Epithelial cell of proximal tubule (primary cell): ENCODE results near the gene RAB15. TPM values are rescaled to one million over a fixed set of nuclear protein-coding genes. Genes with fewer than 3 reads are reported as not detected.

Source experiments
- DNase-seq: peaks from one replicate; pipeline ENCODE4 v3.0.0-alpha.2; 2011; ENCODE audit warnings: low read depth
- H3K4me3 ChIP-seq: 2 replicates; pipeline ENCODE4 v1.5.1; 2011; ENCODE audit warnings: low read depth, mild to moderate bottlenecking, low read length
- total RNA-seq: library from RNA; depleted of rRNA; stranded (reverse); fragments of >200 nt; gene quantifications from 2 replicates; pipeline ENCODE4 v1.2.3, GENCODE V29; 2015
- TF ChIP-seq, protein P1 (sequence below): conservative IDR thresholded peaks from 2 replicates; pipeline ENCODE4 v1.5.1; 2012; ENCODE audit warnings: low read depth, mild to moderate bottlenecking, low read length

RAB15 gene
- total RNA-seq, 1 donor from 2014 or later, result 21.2 TPM

DNA sequence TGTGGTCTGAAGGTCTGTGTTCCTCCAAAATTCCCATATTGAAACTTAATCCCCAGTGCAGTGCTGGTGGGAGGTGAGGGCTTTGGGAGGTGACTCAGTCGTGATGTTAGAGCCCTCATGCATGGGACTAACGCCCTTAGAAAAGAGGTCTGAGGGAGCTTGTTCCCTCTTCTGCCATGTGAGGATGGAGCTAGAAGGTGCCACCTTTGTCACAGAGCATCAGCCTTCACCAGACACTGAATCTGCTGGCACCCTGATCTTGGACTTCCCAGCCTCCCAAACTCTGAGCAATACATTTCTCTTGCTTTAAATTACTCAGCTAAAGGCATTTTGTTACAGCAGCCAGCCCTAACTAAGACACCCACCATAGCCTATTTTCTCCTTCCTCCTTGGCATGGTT, 13.9 kb downstream of the RAB15 start:
- no peak for DNase-seq
- H3K4me3 ChIP-seq, result no peak overlapping the region
- TF ChIP-seq, protein P1, sequence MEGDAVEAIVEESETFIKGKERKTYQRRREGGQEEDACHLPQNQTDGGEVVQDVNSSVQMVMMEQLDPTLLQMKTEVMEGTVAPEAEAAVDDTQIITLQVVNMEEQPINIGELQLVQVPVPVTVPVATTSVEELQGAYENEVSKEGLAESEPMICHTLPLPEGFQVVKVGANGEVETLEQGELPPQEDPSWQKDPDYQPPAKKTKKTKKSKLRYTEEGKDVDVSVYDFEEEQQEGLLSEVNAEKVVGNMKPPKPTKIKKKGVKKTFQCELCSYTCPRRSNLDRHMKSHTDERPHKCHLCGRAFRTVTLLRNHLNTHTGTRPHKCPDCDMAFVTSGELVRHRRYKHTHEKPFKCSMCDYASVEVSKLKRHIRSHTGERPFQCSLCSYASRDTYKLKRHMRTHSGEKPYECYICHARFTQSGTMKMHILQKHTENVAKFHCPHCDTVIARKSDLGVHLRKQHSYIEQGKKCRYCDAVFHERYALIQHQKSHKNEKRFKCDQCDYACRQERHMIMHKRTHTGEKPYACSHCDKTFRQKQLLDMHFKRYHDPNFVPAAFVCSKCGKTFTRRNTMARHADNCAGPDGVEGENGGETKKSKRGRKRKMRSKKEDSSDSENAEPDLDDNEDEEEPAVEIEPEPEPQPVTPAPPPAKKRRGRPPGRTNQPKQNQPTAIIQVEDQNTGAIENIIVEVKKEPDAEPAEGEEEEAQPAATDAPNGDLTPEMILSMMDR, result no peak

DNA sequence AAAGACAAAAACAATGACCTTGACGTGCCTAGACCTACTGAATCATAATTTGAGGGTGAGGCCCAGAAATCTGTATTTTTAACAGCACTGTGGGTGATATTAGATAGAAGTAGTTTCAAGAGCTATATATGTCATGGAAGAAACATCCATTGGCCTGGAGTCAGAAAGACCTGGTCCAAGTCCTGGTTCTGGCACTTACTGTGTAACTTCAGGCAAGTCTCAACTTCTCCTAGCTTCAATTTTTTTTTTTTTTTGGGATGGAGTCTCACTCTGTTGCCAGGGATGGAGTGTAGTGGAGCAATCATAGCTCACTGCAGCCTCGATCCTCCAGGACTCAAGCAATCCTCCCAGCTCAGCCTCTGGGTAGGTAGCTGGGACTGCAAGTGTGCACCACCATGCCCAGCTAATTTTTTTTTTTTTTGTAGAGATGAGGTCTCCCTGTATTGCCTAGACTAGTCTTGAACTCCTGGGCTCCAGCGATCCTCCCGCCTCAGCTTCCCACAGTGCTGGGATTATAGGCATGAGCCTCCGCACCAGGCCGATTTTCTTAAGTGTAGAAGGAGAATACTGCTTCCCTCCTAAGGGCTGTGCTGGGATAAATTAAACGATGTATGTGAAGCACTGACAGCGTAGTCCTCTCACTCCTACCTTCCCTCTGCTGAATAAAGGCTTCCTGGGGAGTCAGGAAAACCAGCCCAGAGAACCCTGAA, 15.3 kb downstream of the RAB15 start:
- TF ChIP-seq, protein P1, result no peak
- H3K4me3 ChIP-seq, result no peak overlapping the region
- DNase-seq, result no peak

DNA sequence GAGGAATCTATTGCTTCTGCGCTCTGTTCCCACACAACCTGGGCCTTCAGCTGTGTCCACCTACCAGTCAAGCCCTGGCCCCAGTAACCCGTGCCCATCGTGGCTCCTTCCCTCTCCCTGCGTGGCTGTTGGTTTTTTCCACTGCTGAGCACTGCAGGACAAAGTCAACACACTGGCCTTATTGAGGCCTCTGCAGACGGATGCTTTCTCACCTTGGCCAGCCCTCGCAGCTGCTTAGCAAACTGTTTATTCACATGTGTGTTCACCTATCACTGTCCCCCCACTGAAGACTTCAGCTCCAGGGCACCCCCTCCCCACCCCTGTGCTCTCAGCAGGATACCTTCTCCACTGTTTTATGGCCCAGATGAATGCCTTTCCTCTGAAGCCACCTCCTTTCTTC, 16.8 kb downstream of the RAB15 start:
- no peak for DNase-seq
- TF ChIP-seq, protein P1, result no peak
- no peak overlapping the region for H3K4me3 ChIP-seq

DNA sequence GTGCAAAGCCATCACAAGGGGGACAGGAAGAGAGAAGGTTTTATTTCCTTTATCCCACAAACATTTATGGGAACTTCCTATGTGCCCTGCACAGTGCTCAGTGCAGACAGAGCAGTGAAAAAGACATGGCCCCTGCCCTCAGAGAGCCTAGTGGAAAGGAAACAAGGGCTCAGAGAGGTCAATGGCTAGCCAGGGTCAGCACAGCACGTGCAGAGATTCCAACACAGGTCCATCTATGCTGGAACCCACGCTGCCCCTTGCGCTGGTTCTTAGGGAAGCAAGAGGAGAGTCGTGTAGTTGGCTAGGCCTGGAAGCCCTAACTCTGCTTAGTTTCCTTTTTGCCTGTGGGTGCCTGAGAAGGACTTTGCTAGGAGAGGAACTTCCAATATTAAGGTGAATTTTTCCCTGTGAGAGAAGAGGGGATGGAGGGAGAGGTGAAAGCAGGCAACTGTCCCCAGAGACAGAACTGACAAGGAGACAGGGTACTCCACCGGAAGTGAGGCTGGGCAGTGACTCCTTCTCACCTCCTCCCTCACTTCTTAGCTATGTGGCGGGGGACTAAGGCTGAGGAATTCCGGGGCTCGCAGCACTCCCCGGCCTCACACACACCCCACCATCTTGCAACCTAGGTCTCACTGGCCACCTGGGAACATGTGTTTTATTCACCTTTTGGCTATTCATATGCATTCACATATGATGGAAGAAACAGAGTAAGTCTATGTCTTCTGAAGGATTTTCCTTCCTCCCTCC, 17.5 kb downstream of the RAB15 start:
- DNase-seq, result no peak
- H3K4me3 ChIP-seq, result no peak overlapping the region

DNA sequence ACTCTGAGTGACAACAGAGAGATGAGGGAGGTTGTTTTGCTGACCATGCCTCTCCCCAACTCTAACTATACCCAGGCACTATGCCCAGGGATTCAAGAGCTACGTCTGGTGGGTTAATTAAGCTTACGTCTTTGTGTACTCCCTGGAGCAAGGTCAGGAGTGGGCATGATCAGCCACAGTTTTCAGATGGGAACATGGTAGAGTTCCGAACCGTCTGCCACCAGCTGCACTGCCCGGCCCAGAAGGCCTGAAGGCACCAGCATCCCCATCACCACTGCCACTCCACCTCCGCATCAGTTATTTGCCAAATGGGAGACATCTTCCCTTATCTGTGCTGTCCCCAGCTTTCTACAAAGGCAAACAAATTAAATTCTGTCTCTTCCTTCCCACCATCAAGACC, 18.5 kb downstream of the RAB15 start:
- TF ChIP-seq, protein P1, result no peak
- no peak for DNase-seq
- no peak overlapping the region for H3K4me3 ChIP-seq

More for the DNA sequence above, 17.5 kb downstream of the RAB15 start:
- TF ChIP-seq, protein P1, result no peak

DNA sequence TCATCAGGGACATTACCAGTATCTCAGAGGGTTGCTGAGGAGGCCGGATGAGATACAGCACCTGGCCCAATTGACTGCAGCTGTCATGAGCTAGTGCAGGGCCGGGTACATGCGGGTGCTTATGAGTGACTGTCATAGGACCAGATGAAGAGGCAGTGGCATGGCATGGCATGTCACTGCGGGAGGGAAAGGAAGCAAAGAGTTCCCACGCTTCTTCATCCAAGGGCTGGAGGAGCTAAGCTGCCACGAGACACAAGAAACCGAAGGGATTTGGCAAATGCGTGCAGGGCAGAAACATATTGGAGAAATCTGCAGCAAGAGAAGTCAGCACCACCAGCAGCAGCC, 18.9 kb downstream of the RAB15 start:
- no peak overlapping the region for H3K4me3 ChIP-seq
- TF ChIP-seq, protein P1, result no peak
- DNase-seq, result no peak
